GM12878 (cell line): ENCODE data around the gene SLC5A6.

Source experiments
- BCL3 ChIP-seq: IDR thresholded peaks from 2 replicates; pipeline ENCODE4 v1.6.1; 2011; ENCODE audit warnings: borderline replicate concordance, low read depth, mild to moderate bottlenecking, moderate library complexity, low read length; ENCODE audit not compliant: insufficient read depth, poor library complexity, severe bottlenecking
- CTCF ChIP-seq, 3 experiments: IDR thresholded peaks in 2 of 3; conservative IDR thresholded peaks in 1 of 3; 2 replicates each; pipeline ENCODE4 v1.5.1; 2011; ENCODE audit warnings: low read depth in 3 of 3, low read length in 3 of 3, mild to moderate bottlenecking in 3 of 3, control low read depth in 2 of 3, moderate library complexity in 2 of 3, inconsistent platforms in 1 of 3, mixed read lengths in 1 of 3; ENCODE audit not compliant: control insufficient read depth in 2 of 3, insufficient read depth in 1 of 3; ENCODE audit errors: extremely low read depth in 1 of 3
- EGR1 ChIP-seq, 2 experiments: IDR thresholded peaks; 1 replicate in 1 of 2; 2 replicates in 1 of 2; pipeline ENCODE4 v1.6.1; 2011 to 2012; ENCODE audit warnings: low read depth in 2 of 2, low read length in 2 of 2, borderline replicate concordance in 1 of 2, mild to moderate bottlenecking in 1 of 2, moderate library complexity in 1 of 2
- EP300 ChIP-seq, 2 experiments: fragments of 150-350 bp in 1 of 2; IDR thresholded peaks; 2 replicates each; pipeline ENCODE4 v1.6.1; 2011 to 2012; ENCODE audit warnings: low read depth in 2 of 2, low read length in 2 of 2, borderline replicate concordance in 1 of 2, improper control_type of control experiment in 1 of 2, inconsistent platforms in 1 of 2; ENCODE audit not compliant: control insufficient read depth in 1 of 2
- KDM1A ChIP-seq: fragments of 200-600 bp; sonication (generic); IDR thresholded peaks from 2 replicates; pipeline ENCODE4 v1.6.1; 2016; ENCODE audit warnings: borderline replicate concordance
- POLR2A ChIP-seq: IDR thresholded peaks from 2 replicates; pipeline ENCODE4 v1.6.1; 2011; ENCODE audit warnings: low read depth, mild to moderate bottlenecking, low read length
- RAD21 ChIP-seq: IDR thresholded peaks from 2 replicates; pipeline ENCODE4 v1.6.1; 2011; ENCODE audit warnings: mild to moderate bottlenecking, low read depth, low read length, moderate library complexity; ENCODE audit not compliant: insufficient read depth
- RCOR1 ChIP-seq: conservative IDR thresholded peaks from 2 replicates; pipeline ENCODE4 v1.6.1; 2012; ENCODE audit warnings: low read depth, low read length, improper control_type of control experiment
- SIN3A ChIP-seq: IDR thresholded peaks from 2 replicates; pipeline ENCODE4 v1.6.1; 2012; ENCODE audit warnings: low read depth, low read length, improper control_type of control experiment
- TAF1 ChIP-seq: IDR thresholded peaks from 2 replicates; pipeline ENCODE4 v1.6.1; 2011; ENCODE audit warnings: mild to moderate bottlenecking, low read depth, low read length, borderline replicate concordance
- ZBED1 ChIP-seq: IDR thresholded peaks from 2 replicates; pipeline ENCODE4 v1.6.1; 2016; ENCODE audit warnings: borderline replicate concordance
- TF ChIP-seq, protein P1 (sequence below): IDR thresholded peaks from 2 replicates; pipeline ENCODE4 v1.6.1; 2012; ENCODE audit warnings: low read depth, low read length, improper control_type of control experiment
- TF ChIP-seq, protein P2 (sequence below): IDR thresholded peaks from 2 replicates; pipeline ENCODE4 v1.6.1; 2012; ENCODE audit warnings: low read depth, low read length, improper control_type of control experiment

DNA sequence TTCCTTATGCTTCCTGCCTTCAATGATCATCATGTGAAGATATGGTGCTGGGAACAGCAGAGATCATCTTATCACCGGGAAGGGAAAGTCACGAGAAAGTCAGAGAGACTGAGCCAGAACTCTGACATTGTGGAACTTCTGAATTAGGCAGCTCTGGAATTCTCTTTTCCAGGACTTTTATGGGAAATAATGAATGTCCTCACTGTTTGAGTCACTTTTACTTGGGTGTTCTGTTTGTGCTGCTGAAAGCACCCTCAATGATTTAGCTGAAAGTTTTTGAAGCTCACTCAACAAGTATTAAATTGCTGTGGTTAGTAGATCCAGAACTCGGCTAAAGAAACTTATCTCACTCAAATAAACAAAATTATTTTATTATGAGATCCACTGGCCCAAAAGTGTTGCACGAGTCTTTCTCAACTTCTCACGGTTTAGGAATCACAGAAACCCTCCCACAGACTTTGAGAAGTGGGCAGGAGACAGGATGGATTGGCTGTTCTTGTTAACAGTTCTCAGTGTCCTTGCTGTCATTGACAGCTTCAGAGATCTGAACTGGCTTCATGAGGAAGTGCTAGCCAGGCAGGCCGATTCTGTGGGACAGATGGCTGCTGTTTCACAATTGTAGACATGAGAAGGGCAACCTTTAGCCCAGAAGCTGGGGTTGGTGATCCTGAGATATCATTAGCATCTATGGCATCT, 26.6 kb downstream of the SLC5A6 start:
- no peak for TF ChIP-seq EP300 (IDR thresholded peaks at IDR 0.05; ENCODE audit: borderline replicate concordance in 1 of 2, control insufficient read depth in 1 of 2, low read depth in 2 of 2, low read length in 2 of 2)
- no peak for TF ChIP-seq POLR2A
- no peak for TF ChIP-seq KDM1A
- no peak for TF ChIP-seq CTCF (IDR thresholded peaks at IDR 0.05 in 2 of 3, conservative IDR thresholded peaks at IDR 0.05 in 1 of 3; ENCODE audit: control insufficient read depth in 2 of 3, extremely low read depth in 1 of 3, insufficient read depth in 1 of 3, low read depth in 3 of 3, low read length in 3 of 3)
- no peak for TF ChIP-seq EGR1 (IDR thresholded peaks at IDR 0.05; ENCODE audit: borderline replicate concordance in 1 of 2, low read depth in 2 of 2, low read length in 2 of 2)
- TF ChIP-seq, protein P1, sequence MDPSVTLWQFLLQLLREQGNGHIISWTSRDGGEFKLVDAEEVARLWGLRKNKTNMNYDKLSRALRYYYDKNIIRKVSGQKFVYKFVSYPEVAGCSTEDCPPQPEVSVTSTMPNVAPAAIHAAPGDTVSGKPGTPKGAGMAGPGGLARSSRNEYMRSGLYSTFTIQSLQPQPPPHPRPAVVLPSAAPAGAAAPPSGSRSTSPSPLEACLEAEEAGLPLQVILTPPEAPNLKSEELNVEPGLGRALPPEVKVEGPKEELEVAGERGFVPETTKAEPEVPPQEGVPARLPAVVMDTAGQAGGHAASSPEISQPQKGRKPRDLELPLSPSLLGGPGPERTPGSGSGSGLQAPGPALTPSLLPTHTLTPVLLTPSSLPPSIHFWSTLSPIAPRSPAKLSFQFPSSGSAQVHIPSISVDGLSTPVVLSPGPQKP = no peak
- TF ChIP-seq BCL3 = no peak
- TF ChIP-seq SIN3A = no peak
- TF ChIP-seq RAD21 = no peak
- TF ChIP-seq, protein P2, sequence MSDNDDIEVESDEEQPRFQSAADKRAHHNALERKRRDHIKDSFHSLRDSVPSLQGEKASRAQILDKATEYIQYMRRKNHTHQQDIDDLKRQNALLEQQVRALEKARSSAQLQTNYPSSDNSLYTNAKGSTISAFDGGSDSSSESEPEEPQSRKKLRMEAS = no peak
- TF ChIP-seq TAF1 = no peak
- no peak for TF ChIP-seq RCOR1
- no peak for TF ChIP-seq ZBED1
